OCI-M2 (cell line): ENCODE results near the gene ALCAM.
A peak's percentile ranks its signal among the peaks of the same experiment; 100 is the strongest.

Experiments
- DNase-seq: peaks from one replicate; lab custom pipeline; 2025; ENCODE audit not compliant: unreplicated experiment; lab: John Stamatoyannopoulos, UW

ALCAM gene

DNA sequence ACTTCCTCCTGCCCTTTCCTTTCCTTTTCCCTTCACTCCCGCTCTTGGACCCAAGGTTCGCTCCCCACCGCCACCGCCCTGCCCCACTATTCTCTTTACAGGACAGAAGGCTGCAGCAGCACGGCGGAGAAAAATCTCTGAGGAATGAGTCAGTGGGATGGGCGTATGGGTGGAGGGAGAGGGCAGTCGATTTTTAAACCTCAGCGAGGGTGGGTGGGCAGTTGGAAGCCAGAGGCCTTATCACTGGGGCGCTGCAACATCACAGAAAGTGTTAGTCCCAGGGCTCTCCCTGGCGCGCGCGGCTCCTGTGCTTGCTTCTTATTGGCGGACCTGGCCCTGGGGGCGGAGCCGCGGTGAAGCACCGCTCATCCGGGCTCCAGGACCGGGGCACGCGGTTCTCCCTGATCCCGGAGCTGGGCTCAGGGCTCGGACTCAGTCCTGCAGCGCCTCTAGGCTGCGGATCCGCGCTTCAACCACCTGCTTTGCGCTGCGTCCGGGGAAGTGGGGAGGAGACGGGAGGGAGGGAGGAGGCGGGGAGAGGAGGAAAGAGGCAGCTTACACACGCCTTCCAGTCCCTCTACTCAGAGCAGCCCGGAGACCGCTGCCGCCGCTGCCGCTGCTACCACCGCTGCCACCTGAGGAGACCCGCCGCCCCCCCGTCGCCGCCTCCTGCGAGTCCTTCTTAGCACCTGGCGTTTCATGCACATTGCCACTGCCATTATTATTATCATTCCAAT, at the start of gene ALCAM:
TSS of gene ALCAM (plus strand) at position 584 of the 737 bp plus-strand sequence.
- DNase-seq = peak; percentile 19

DNA sequence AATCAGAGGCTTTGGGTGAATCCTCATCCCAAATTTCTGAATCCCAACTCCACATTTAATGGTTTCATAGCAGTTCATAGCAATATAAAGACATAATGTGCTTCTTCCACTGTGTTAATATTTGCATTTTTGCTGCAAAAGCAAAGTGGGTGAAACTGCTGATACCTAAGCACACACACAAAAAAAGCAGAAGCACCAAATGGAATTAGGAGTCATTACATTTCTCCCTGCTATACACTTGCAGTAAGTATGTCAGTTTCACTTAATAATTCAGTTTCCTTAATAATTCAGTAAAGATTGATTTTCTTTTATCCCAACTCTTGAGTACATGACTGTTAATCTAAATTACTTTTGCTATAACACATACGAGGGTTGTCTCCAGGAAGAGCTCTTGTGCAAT, 48.9 kb upstream of the ALCAM start:
- DNase-seq = no peak

GRCh38 chr3:105322570-105323273, 44.0 kb upstream of the ALCAM start:
- no peak for DNase-seq

DNA sequence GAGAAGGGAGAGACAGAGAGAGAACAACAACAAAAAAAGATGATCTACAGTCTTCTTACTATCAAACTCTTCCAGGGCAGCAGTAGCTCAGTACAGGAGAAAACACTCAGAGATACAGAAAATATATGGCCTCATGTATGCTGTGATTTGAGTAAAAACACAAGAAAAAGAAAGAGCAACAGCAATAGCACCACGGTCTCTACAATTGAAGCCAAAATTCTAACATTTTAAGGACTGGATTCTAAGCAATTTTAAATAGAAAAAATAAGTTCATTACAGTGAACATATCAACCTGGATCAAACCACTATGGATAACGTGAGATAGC, 43.5 kb upstream of the ALCAM start:
- DNase-seq = no peak

- DNase-seq = no peak
These were observed 41.8 kb upstream of the ALCAM start for GRCh38 chr3:105324951-105325350.

DNA sequence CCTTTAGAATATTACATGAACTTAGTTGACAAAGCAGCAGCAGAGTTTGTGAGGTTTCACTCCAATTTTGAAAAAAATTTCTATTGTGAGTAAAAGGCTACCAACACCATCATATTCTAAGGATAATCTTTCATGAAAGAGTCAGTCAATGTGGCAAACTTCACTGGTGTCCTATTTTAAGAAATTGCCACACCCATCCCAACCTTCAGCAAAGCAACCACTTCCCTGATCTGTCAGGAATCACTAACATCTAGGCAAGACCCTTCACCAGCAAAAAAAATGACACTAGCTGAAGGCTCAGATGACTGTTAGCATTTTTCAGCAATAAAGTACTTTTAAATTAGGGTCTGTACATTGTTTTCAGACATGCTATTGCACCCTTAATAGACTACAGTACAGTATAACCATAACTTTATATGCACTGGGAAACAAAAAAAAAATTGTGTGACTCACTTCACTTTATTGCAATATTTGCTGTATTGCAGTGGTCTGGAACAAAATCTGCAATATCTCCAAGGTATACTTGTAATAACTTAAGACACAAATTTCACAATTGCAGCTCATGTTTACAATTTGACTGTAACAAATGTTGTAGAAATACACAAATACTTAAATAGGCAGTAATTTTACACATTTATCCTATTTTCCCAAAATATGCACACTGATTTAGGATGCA, 38.9 kb upstream of the ALCAM start:
- DNase-seq = no peak

DNA sequence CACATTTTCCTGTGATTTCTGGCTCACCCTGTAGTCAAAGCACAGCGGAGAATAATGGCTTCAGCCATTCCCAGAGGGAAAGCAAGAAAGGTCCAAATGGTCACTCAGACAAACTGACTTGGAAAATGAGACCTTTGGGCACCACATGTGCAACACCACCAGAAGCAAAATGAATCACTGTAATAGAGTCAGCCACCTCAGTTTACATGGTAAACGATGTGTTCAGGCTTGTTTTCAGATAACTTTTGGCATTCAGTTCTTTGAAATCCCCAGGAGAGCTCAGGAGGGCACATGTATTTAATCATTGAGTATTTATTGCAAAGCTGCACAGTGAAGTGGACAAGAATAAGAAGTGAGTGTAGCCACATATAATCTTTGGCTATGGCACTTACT, 38.4 kb upstream of the ALCAM start:
- DNase-seq = no peak

GRCh38 chr3:105332961-105333360, 33.7 kb upstream of the ALCAM start:
- no peak for DNase-seq

DNA sequence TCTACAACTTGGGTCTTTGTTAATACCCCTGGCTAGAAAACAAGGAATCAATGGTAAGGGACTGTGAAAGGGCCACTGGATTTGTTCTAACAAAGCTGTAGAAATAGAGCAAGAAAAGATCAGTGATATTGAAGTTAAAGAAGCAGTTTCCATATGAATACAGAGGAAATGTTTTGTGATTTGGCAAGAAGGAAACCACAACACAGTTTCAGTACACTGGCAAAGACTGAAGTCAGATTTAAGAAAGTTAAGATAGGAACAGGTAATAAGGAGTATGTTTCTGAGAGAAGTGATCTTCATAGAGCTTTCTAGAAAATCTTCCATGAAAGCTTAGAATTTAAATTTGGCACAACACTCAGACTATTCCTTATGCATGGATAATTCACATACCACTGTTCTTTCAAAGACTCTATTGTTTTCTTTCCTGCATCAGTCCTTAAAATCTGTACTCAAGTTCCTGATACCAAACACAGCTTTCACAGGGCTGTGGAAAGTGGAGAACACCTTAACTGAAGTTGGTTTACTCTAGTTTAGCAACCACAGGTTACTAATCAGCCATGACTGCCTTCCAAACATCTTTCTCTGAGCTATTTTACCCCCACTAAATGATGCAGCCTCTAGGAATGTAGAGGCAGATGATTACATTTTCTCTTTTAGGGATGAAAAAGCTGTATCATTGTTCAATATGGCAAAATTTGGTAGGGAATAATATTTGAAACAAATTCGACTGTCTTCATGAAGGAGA, 32.4 kb upstream of the ALCAM start:
- DNase-seq = no peak

DNA sequence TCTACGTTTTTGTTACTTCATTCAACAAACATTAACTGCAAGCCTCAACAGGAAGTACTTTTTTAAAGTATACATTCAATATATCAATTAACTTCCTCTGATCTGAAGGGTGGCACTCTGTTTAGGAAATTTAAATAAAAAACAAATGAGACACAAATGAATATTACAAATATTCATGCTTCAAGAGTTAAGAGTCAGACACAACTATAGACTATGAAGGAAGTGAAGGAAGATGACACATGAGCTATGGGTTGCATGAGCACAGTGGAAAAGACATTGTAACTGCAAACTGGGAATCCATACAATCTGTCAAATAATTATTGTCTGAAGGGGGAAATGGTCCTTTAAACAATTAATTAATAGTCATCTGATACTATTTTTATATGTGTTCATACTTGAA, 26.8 kb upstream of the ALCAM start:
- DNase-seq = no peak

GRCh38 chr3:105343991-105344390, 22.7 kb upstream of the ALCAM start:
- no peak for DNase-seq

DNA sequence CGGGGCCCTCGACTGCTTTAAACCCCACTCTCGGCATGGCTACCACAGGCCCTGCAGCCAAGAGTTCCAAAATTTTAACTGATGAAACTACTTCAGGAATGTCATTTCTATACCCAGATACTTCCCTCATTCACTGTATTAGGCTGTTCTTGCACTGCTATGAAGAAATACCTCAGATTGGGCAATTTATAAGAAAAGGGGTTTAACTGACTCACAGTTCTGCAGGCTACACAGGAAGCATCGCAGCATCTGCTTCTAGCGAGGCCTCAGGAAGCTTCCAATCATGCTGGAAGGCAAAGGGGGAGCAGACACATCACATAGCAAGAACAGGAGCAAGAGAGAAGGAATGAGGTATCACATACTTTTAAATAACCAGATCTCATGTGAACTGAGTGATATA, 21.6 kb upstream of the ALCAM start:
- DNase-seq = no peak

DNA sequence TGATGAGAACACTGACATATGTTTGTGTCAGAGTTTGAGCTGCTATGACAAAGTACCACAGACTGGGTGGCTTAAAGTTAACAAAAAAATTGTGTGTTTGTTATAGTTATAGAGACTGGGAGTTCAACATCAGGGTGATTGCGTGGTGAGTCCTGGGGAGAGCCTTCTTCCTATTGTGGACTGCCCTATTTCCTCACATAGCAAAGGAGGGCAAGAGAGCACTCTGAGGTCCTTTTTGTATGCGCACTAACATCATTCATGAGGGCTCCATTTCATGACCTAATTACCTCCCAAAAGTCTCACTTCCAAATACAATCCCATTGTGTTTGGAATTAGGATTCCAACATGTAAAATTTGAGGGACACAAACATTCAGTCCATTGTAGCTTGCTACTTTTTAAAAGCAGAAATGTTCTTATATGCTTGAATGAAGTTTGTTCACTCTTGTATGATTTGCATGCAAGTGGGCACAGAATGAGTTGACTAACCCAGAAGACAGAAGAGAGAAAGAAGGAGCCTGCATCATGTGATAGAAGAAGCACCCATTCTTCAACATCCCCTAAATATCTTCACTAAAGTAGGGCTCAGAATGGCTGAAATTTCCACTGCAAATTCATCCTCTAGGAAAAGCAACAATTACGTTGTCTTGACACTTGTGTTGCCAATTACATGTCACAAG, 18.9 kb upstream of the ALCAM start:
- no peak for DNase-seq

DNA sequence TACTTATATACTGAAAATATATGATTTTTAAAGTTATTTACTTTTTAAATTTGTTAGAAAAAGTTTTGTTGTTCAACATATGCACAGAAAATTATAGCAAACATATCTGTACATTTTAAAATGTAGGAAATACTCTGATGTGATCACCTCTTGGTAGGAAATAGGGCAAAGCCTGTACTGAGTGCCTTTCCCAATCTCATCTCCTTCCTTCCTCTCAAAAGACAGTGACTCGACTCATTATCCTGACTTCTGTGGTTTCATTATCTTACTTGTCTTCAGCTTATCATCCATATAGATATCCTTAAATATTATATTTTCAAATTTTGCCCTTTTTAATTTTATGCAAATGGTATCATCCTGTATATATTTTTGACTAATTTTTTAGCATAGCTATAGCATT, 18.4 kb upstream of the ALCAM start:
- no peak for DNase-seq

DNA sequence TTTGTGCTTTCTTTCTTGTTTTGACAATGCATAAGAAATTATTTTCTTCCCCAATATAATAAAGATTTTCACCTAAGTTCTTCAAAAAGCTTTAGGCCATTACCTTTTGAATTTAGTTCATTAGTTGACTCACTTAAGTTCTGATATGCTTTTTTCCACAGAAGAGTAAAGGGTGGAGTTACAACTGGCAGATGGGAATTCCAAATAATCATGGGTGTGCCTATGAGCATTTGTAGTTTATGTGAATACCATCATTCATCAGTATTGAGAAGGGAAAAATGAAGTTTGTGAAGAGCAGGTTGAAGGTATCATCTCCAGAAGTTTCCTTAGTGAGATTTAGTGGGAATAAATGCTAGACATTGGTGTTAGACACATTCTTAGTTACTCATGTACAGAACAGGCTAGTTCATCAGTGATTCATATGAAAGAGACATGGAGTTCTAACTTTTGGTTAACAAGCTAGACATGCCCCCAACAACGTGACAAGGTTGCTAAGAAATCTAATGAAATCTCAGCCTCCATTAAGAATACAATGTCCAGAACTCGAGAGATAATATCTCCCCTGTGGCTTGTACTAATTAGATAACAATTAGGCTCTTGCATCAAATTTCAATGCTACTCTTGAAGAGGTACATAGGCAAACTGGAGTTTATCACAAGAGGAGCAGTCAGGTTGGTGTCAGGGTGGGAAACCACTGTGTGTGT, 16.9 kb upstream of the ALCAM start:
- DNase-seq = no peak

DNA sequence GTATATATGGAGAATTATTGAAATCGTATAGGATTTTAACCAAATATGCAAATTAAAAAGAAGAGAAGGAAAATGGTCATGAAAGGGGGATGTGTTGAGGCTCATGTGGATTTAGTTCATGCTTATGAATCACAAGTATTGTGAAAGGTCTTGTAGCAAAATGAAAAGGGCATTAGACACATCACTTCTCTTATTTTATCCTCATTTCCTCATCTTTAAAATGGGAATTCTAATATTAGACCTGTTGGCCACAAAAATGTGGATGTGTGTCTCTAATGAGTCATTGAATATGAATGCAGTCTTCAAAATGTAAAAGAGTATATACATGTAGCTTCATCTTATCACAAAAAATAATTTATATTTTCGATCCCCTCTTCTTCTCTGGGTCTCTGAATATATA, 14.9 kb upstream of the ALCAM start:
- DNase-seq = no peak

GRCh38 chr3:105352976-105353375, 13.7 kb upstream of the ALCAM start:
- DNase-seq = no peak

DNA sequence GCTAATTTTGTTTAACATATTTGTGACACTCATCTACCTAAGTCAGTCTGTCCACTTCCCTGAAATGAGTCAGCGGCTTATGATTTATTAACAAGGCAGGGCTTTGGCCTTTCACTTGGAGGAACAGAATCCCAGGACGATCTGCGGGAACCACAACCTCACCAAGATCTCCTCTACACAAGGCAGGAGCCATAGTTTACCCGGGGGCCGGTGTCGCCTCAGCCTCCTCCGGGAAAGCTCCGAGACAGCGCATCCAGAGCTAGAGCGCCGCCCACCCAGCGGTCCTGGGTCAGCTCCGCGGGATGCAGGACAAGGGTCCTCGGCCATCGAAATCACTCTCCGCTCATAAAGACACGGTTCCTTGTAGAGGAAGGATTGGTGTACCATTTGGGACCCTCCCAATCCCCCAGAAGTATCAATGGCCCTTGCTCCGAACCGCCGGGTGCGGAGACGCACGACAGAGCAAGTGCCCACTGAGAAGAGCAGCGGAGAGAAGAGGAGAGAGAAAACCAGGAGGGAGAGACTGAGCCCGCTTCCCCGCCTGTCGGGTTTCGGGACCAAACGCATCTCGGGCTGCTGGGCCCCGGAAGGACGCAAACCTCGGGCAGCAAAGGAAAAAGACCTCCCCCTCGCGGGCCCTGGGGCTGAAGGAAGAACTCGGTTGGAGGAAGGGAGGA, 13.1 kb upstream of the ALCAM start:
- no peak for DNase-seq

DNA sequence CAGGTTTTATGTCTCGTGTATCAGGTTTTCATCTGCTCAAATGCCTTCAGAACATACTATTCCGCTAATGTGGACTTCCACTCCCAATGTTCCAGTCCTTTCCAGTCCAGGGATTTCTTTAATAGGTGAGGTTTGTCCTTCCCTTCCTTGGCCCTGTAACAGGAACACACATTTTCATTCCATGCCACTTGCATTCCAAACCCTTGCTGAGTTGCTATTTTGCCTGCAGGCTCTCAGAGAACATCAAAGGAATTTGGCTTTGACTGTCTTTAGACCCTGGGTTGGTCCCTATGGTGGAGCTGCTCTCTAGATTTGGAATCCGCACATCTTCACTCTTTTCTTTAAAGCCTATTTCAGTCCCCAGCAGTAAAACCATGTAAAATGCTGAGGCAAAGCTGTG, 12.3 kb upstream of the ALCAM start:
- no peak for DNase-seq
